ENCODE measurements around the gene GPR15LG. TPM values are rescaled to one million over a fixed set of nuclear protein-coding genes. Genes with fewer than 3 reads are reported as not detected.
"Not testable (repeated sequence)": the region's sequence is repeated elsewhere in the genome, so short reads cannot be mapped to it uniquely, and the experiment has no call there.

The GPR15LG gene
- total RNA-seq (2014; rRNA removed), result not detected in 2 replicates
- polyA plus RNA-seq (2012), result not detected

GRCh38 chr10:84173501-84173929 is at the start of gene GPR15LG:
Gene GPR15LG, plus strand, starts transcription at chr10:84173801. Its CDS starts 51 bp downstream, at chr10:84173852.
- no peak for DNase-seq (ENCODE audit: low read depth)

- not testable (repeated sequence) for DNase-seq (ENCODE audit: low read depth)
These were observed 47.5 kb upstream of the GPR15LG start for GRCh38 chr10:84125910-84126784.

DNA sequence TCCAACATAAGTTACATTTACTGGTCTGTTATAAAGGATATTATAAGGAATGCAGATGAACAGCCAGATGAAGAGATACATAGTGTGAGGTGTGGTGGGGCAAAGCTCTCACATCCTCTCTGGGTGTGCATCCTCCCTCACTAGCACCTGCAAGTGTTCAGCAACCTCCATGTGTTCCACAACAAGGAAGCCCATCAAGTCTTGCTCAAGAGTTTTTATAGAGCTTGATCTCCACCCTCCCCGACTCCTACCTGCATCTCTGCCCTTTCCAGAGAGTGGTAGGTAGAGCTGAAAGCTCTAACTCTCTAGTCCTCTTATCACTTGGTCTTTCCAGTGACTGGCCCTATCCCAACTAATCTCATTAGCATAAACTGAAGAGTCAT is 46.8 kb upstream of the GPR15LG start:
- no peak for DNase-seq (ENCODE audit: low read depth)

DNA sequence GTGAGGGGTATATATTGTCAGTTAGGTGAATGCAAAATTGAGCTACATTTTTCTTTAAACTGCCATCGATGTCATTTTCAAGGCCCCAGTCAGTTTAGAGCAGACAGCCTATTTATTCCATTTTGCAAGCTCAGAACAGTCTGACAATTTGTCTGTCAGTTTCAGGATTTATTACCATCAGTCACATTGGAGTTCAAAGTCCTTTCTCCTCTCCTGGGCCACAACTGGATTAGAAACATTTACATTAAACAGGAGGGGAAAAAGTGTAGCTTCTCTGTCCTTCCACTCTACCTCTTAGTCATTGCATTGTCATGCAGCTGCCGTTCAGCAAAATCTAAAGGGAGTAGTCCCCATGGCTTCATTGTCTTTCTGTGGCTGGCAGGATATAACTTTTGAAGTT is 37.8 kb upstream of the GPR15LG start:
- no peak for DNase-seq (ENCODE audit: low read depth)

GRCh38 chr10:84137811-84138210 is 35.8 kb upstream of the GPR15LG start:
- no peak for DNase-seq (ENCODE audit: low read depth)

- no peak for DNase-seq (ENCODE audit: low read depth)
These were observed 35.0 kb upstream of the GPR15LG start for GRCh38 chr10:84138478-84139125.

DNA sequence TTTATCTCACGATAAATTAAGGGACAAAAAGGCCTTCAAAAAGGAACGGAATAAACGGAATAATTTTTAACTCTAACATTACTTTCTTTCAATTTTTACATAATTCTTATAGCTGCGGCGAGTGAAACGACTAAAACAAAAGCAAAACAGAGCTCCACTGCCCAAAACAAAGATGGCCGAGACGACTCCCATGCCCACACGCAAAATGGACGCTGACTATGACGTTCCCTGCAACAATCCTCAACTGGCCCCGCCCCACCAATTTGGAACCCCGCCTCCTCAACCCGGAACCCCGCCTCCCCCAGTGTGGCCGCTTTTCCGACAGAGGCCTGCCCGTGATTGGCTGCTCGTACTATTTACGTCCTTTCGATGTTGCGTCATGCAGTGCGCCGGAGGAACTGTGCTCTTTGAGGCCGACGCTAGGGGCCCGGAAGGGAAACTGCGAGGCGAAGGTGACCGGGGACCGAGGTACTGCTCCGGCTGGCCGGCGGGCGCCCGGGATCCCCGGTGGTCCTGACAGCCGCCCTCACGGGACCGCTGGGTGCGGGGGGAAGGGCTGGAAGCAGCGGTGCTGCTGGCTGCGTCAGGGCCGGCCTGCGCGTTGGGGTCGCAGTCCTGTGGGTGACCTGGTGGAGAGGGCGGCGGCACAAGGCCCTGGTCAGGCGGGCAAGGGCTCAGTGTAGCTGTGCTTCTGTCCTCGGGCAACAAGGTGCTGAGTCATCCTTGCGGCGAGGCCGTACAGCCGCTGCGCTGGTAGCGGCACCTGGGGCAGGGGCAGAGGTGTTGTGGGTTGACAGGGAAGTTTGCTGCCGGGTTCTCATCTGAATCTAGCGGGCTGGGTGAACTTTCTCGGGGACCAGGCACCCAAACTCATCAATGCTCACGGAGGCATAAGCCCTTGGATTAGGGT is 34.2 kb upstream of the GPR15LG start, which contains the start of gene GHITM:
TSS of gene GHITM (plus strand) at position 384 of the 910 bp plus-strand sequence. CDS start 1,992 bp downstream, outside the sequence.
- peak; percentile 98 for DNase-seq (ENCODE audit: low read depth)

DNA sequence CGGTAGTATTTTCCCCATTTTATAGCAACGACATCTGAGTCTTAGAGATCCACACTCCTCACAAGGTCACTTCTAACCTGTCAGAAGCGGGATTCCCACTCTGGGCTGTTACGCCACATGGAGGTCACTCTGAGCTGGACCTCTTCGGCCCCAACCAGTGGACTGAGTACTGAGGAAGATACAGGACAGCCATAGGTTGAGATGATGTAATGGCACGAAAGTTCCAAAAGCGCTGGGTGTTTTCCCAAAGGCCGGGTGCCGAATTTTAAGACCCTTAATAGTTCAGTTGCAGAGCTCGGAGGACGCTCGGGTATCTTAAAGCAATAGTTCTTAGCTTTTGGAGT is 33.6 kb upstream of the GPR15LG start:
- peak; percentile 8 for DNase-seq (ENCODE audit: low read depth)

DNA sequence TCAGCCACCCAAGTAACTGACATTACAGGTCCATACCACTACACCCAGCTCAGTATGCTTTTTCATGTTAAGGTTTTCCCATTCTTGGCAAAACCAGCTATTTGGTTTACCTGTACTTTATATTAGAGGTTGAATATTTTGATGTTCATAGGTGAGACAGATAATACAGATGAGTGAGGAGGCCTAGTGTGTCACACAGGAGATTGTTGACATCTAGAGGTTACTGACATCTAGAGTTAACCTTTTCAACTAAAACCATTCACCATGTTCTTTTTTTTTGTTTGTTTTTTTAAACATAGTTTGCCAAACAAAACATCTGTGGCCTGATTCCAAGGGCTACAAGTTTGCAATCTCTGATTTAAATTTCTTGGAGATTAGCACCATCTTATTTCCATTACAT is 26.3 kb upstream of the GPR15LG start:
- DNase-seq (ENCODE audit: low read depth), result no peak

GRCh38 chr10:84148006-84148597 is 25.5 kb upstream of the GPR15LG start:
- peak; percentile 31 for DNase-seq (ENCODE audit: low read depth)

DNA sequence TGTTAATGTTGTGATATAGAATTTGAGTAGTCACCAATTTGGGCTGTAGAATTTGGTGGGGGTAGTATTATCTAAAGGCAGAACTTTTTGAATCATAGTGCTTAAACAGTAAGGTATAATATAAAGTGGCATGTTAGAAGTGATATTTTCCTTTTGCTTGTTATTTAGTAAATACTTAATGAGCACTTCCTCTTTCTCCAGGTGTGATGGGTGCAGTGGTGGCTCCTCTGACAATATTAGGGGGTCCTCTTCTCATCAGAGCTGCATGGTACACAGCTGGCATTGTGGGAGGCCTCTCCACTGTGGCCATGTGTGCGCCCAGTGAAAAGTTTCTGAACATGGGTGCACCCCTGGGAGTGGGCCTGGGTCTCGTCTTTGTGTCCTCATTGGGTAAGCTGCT is 23.7 kb upstream of the GPR15LG start:
- no peak for DNase-seq (ENCODE audit: low read depth)

DNA sequence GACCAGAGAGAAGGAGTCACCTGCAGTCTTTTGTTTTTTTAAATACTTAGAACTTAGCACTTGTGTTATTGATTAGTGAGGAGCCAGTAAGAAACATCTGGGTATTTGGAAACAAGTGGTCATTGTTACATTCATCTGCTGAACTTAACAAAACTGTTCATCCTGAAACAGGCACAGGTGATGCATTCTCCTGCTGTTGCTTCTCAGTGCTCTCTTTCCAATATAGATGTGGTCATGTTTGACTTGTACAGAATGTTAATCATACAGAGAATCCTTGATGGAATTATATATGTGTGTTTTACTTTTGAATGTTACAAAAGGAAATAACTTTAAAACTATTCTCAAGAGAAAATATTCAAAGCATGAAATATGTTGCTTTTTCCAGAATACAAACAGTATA is 20.8 kb upstream of the GPR15LG start:
- no peak for DNase-seq (ENCODE audit: low read depth)

GRCh38 chr10:84155521-84155920 is 18.1 kb upstream of the GPR15LG start:
- DNase-seq (ENCODE audit: low read depth), result no peak

GRCh38 chr10:84156009-84156408 is 17.6 kb upstream of the GPR15LG start:
- DNase-seq (ENCODE audit: low read depth), result no peak

DNA sequence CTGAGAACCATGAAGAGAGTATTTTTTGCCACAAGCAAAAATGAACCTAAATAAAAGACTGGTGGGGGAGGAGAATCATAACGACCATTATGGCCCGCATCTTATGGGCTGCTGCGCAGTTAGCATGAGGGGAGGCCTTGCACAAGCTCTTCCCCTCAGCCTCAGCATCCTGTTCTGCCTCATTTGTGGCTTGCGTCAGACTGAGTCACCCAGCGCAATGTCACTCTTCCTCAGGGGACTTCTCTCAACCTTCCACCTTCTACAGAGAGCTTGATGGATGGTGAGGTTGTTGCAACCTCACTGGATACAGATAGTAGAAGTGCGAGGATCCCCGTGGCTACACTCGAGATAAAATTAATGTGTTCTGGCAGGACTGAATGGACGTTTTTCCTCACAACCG is 16.8 kb upstream of the GPR15LG start:
- DNase-seq (ENCODE audit: low read depth), result no peak

- no peak for DNase-seq (ENCODE audit: low read depth)
These were observed 15.5 kb upstream of the GPR15LG start for GRCh38 chr10:84158061-84158460.

GRCh38 chr10:84158550-84158949 is 15.1 kb upstream of the GPR15LG start:
- DNase-seq (ENCODE audit: low read depth), result no peak

DNA sequence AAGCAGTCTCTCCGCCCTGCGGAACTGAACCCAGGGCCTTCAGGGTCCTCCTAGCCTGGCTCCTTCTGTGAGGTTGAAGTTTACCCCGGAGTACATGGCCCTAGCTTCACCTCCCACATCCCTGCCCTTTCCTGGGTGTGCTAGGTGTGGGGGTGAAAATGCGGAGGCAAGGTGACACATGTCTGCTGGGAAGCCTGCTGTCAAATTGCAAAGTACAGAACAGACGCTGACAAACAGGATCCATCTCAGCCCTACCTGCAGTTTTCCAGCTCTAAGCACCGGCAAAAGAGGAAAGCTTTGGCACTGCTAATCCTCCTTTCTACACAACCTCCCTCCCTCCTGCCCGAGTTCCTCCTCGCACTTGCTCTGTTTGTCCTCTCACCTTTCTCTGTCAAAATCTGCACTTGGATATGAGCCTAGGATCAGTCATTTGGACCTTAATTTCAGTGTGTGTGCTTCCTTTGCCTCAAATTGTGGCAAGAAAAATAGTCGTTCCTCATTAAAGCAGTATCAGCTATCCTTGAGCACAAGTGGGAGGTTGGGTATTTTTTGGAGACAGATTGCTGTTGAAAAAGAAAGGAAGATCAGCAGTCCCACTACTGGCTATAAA is 14.4 kb upstream of the GPR15LG start:
- DNase-seq (ENCODE audit: low read depth), result no peak

DNA sequence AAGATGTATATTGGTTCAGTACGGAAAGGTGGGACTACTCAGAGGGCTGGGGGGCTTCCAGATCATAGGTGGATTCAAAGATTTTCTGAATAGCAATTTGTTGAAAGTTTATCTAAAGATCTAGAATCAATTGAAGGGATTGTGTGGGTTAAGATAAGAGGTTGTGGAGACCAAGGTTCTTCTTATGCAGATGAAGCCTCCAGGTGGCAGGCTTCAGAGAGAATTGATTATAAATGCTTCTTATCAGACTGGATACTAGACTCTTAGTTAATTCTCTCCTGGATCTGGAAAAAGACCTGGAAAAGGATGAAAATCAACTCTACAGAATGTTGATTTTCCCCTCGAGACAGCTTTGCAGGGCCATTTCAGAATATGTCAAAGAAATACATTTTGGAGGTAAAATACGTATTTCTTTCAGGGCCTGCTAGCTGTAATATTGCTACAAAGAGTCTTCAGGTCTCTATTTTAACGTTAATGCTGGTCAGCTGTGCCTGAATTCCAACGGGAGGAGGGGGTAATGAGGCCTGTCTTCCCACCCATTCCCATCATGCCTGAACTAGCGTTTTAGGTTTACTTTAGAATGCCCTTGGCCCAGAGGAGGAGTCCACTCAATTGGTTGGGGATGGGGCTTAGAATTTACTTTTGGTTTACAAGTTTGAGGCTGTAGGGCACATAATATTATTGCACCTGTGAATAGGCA is 12.8 kb upstream of the GPR15LG start:
- DNase-seq (ENCODE audit: low read depth), result no peak

GRCh38 chr10:84163996-84164395 is 9.6 kb upstream of the GPR15LG start:
- no peak for DNase-seq (ENCODE audit: low read depth)

Data from LHCN-M2 (cell line).